ENCODE measurements around the gene ATL3.

The ATL3 gene

DNA sequence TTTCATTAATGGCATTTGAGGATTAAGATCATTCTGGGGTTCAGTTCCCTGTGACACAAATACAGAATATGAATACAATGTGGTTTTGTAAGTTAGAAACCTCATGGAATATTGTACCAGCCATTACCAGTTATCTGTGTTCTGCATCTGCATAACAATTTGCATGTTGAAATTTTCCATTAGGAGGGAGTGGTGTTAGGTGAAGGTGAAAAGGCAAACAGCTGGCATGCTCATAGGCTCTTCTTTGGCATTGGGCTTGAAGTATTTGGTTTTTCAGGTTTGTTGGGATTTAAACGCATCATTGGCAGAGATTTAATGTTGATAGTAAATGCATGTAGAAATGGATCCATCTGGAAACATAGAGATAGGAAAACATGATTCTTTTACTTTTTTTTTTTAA lies 28.7 kb upstream of the ATL3 start (continued):
- TF ChIP-seq, protein P1, sequence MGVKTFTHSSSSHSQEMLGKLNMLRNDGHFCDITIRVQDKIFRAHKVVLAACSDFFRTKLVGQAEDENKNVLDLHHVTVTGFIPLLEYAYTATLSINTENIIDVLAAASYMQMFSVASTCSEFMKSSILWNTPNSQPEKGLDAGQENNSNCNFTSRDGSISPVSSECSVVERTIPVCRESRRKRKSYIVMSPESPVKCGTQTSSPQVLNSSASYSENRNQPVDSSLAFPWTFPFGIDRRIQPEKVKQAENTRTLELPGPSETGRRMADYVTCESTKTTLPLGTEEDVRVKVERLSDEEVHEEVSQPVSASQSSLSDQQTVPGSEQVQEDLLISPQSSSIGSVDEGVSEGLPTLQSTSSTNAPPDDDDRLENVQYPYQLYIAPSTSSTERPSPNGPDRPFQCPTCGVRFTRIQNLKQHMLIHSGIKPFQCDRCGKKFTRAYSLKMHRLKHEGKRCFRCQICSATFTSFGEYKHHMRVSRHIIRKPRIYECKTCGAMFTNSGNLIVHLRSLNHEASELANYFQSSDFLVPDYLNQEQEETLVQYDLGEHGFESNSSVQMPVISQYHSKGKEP (tag by site-specific recombination; IDR thresholded peaks at IDR 0.05) = no peak
- no peak for TF ChIP-seq ZNF157 (tag by site-specific recombination; IDR thresholded peaks at IDR 0.05)

DNA sequence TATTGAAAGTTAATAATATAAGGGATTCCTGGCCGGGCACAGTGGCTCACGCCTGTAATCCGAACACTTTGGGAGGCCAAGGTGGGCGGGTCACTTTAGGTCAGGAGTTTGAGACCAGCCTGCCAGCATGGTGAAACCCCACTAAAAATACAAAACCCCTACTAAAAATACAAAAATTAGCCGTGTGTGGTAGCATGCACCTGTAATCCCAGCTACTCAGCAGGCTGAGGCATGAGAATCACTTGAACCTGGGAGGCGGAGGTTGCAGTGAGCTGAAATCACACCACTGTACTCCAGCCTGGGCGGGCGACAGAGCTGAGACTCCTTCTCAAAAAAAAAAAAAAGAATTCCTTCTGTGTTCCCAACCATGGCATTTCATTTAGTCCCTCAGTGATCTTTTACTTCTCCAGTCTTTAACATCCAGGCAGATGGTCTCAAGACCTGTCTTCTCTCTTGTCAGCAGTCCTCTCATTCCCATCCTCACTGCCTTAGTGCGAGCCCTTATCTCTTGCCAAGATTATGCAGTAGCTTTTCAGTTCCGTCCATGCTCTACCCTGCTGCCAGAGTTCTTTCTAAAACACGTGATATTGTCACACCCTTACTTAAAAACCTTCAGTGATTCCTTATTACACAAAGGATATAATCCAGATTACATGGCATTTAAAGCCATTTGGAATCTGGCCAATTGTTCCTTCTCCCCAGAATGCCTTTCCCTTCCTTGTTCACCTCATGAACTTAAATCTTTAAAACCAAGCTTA lies 28.0 kb upstream of the ATL3 start:
- CTCF ChIA-PET = interaction anchor here (0.6 to 2.7 kb wide), 3 partner anchors 8 to 12 kb away, joined by 4 to 11 read pairs (median 6); no protein-coding TSS in a partner anchor
- TF ChIP-seq, protein P2, sequence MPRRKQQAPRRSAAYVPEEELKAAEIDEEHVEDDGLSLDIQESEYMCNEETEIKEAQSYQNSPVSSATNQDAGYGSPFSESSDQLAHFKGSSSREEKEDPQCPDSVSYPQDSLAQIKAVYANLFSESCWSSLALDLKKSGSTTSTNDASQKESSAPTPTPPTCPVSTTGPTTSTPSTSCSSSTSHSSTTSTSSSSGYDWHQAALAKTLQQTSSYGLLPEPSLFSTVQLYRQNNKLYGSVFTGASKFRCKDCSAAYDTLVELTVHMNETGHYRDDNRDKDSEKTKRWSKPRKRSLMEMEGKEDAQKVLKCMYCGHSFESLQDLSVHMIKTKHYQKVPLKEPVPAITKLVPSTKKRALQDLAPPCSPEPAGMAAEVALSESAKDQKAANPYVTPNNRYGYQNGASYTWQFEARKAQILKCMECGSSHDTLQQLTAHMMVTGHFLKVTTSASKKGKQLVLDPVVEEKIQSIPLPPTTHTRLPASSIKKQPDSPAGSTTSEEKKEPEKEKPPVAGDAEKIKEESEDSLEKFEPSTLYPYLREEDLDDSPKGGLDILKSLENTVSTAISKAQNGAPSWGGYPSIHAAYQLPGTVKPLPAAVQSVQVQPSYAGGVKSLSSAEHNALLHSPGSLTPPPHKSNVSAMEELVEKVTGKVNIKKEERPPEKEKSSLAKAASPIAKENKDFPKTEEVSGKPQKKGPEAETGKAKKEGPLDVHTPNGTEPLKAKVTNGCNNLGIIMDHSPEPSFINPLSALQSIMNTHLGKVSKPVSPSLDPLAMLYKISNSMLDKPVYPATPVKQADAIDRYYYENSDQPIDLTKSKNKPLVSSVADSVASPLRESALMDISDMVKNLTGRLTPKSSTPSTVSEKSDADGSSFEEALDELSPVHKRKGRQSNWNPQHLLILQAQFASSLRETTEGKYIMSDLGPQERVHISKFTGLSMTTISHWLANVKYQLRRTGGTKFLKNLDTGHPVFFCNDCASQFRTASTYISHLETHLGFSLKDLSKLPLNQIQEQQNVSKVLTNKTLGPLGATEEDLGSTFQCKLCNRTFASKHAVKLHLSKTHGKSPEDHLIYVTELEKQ (tag by site-specific recombination; IDR thresholded peaks at IDR 0.05; ENCODE audit: borderline replicate concordance) = no peak
- TF ChIP-seq OSR2 (tag by site-specific recombination; IDR thresholded peaks at IDR 0.05) (peak; percentile 14; the same call in 1 of the 2 replicates), ZNF514 (tag by site-specific recombination; IDR thresholded peaks at IDR 0.05) (no peak)

DNA sequence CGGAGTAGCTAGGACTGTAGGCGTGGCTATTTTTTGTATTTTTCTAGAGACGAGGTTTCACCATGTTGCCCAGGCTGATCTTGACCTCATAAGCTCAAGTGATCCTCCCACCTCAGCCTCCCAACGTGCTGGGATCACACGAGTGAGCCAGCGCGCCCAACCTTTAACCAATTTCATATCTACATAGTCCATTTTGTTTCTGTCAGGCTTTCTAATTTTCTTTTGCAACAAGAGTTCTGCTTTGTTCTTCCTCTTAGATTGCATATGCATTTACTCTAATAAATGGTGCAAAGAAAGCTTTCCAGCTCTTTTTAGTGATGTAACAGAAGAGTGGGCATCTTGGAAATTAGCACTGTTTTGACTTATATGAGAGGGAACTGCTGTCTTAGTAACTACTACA lies 23.4 kb upstream of the ATL3 start:
- Histone ChIP-seq H3K36me3 (ENCODE audit: control insufficient read depth in 2 of 2, insufficient read depth in 1 of 2, low read length in 2 of 2) (no peaks in the 10 kb centered on the region; a peak in 1 of 3 replicates), H3K4me1 (ENCODE audit: control insufficient read depth, insufficient read depth, low read length) (peaks cover 6% of the 10 kb centered on the region; the same call in 1 of the 2 replicates), H3K9me3 (ENCODE audit: control insufficient read depth, insufficient read depth, low read depth, low read length) (no peaks in the 10 kb centered on the region), H3K4me3 (ENCODE audit: low read depth, low read length) (no peak overlapping the region), H3K27ac (ENCODE audit: extremely low read depth, low read depth, low read length) (no peak overlapping the region)
- ChIA-PET POLR2A (interaction anchor here (1.7 kb wide), 1 partner anchor 13 kb away, joined by 9 read pairs; the partner anchor contains the start of gene RTN3), CTCF (no interaction called here)
- TF ChIP-seq EGR2 (tag by site-specific recombination; IDR thresholded peaks at IDR 0.05; ENCODE audit: low read depth) (0 out of 2 replicates have a peak, but pooled peaks have one; percentile 18), KLF8 (tag by site-specific recombination; IDR thresholded peaks at IDR 0.05) (no peak)

More for the DNA sequence above, 28.0 kb upstream of the ATL3 start:
- no peak overlapping the region for H3K4me3 ChIP-seq (ENCODE audit: low read depth, low read length)
- H3K9me3 ChIP-seq (ENCODE audit: control insufficient read depth, insufficient read depth, low read depth, low read length) = no peaks in the 10 kb centered on the region
- no peaks in the 10 kb centered on the region; a peak in 1 of 3 replicates for H3K36me3 ChIP-seq (ENCODE audit: control insufficient read depth in 2 of 2, insufficient read depth in 1 of 2, low read length in 2 of 2)
- H3K4me1 ChIP-seq (ENCODE audit: control insufficient read depth, insufficient read depth, low read length) = no peaks in the 10 kb centered on the region; the same call in 1 of the 2 replicates
- H3K27ac ChIP-seq (ENCODE audit: extremely low read depth, low read depth, low read length) = no peak overlapping the region
- POLR2A ChIA-PET = interaction anchor here (1.8 kb wide), 1 partner anchor 17 kb away, joined by 7 read pairs; the partner anchor contains the start of gene RTN3

DNA sequence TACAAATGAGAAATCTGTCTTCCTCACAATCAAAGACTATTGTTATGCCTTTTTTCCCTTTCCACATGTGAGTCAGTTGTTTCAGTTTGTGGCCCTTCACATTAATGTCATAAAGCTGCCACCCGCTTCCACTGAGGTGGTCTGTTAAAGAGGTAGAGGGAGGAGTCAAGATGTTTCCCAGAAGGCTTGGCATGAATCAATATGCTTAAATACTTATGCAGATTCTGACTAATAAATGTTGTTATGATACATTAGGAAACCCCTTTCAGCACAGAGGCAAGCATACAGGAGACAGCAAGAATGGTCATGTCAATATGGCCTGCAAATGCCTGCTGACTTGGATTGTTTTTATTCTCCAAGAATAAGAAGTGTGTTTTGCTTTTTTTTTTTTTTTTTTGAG lies 16.7 kb upstream of the ATL3 start:
- no peak overlapping the region for H3K27ac ChIP-seq (ENCODE audit: extremely low read depth, low read depth, low read length)
- H3K4me1 ChIP-seq (ENCODE audit: control insufficient read depth, insufficient read depth, low read length) = 0 out of 2 replicates have a peak, but pooled peaks cover 6% of the 10 kb centered on the region
- no peaks in the 10 kb centered on the region; a peak in 1 of 3 replicates for H3K36me3 ChIP-seq (ENCODE audit: control insufficient read depth in 2 of 2, insufficient read depth in 1 of 2, low read length in 2 of 2)
- POLR2A ChIA-PET = interaction anchor here (0.7 kb wide), 1 partner anchor 413 kb away, joined by 3 read pairs; no protein-coding TSS in a partner anchor
- H3K4me3 ChIP-seq (ENCODE audit: low read depth, low read length) = no peak overlapping the region
- CTCF ChIA-PET = no interaction called here
- H3K9me3 ChIP-seq (ENCODE audit: control insufficient read depth, insufficient read depth, low read depth, low read length) = no peaks in the 10 kb centered on the region
- TF ChIP-seq GLIS1 (tag by site-specific recombination; IDR thresholded peaks at IDR 0.05) (no peak), ZNF529 (tag by site-specific recombination; IDR thresholded peaks at IDR 0.05; ENCODE audit: insufficient replicate concordance) (no peak), ZNF596 (tag by site-specific recombination; IDR thresholded peaks at IDR 0.05) (no peak), ZNF501 (tag by site-specific recombination; IDR thresholded peaks at IDR 0.05) (no peak), ZNF791 (tag by site-specific recombination; IDR thresholded peaks at IDR 0.05) (no peak), ZNF548 (tag by site-specific recombination; IDR thresholded peaks at IDR 0.05) (no peak), MYNN (tag by site-specific recombination; IDR thresholded peaks at IDR 0.05; ENCODE audit: borderline replicate concordance) (no peak), ZBTB8A (tag by site-specific recombination; IDR thresholded peaks at IDR 0.05) (no peak), HOXA7 (CRISPR knock-in tag; IDR thresholded peaks at IDR 0.05; ENCODE audit: borderline replicate concordance) (no peak), ZNF223 (tag by site-specific recombination; IDR thresholded peaks at IDR 0.05) (no peak), PRDM1 (tag by site-specific recombination; IDR thresholded peaks at IDR 0.05) (no peak), ZNF423 (tag by site-specific recombination; IDR thresholded peaks at IDR 0.05) (no peak), ZNF132 (tag by site-specific recombination; IDR thresholded peaks at IDR 0.05; ENCODE audit: borderline replicate concordance) (no peak)
- TF ChIP-seq, protein P3, sequence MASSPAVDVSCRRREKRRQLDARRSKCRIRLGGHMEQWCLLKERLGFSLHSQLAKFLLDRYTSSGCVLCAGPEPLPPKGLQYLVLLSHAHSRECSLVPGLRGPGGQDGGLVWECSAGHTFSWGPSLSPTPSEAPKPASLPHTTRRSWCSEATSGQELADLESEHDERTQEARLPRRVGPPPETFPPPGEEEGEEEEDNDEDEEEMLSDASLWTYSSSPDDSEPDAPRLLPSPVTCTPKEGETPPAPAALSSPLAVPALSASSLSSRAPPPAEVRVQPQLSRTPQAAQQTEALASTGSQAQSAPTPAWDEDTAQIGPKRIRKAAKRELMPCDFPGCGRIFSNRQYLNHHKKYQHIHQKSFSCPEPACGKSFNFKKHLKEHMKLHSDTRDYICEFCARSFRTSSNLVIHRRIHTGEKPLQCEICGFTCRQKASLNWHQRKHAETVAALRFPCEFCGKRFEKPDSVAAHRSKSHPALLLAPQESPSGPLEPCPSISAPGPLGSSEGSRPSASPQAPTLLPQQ (tag by site-specific recombination; IDR thresholded peaks at IDR 0.05) = no peak
